GM19238 (cell line): ENCODE results near the gene FSTL4.
"Not testable (repeated sequence)": the region's sequence is repeated elsewhere in the genome, so short reads cannot be mapped to it uniquely, and the experiment has no call there.

Source experiments
- DNase-seq: peaks from one replicate; pipeline ENCODE4 v3.0.0; 2011; ENCODE audit warnings: low spot score; ENCODE audit not compliant: insufficient read length

Gene FSTL4

DNA sequence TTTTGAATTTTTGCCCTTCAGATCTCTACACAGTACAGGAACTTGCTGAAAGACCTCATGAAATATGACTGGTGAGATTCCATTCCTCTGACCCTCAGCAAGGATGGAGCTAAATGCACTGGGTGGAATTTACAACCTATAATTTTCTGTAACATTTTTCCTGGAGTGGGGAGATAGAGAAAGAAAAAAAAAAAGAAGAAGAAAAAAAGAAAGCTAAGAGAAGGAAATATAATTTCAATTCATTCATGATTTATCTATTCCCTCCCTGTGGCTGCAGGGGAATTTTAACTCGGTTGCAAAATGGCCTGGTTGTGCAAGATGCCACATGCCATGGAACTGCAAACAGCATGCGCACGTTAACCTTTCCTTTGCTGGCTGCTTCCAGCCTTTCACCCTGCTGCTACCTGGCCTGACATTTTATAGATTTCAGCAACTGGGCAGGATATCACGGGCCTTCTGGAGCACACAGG lies 155.4 kb downstream of the FSTL4 start:
- DNase-seq: no peak

DNA sequence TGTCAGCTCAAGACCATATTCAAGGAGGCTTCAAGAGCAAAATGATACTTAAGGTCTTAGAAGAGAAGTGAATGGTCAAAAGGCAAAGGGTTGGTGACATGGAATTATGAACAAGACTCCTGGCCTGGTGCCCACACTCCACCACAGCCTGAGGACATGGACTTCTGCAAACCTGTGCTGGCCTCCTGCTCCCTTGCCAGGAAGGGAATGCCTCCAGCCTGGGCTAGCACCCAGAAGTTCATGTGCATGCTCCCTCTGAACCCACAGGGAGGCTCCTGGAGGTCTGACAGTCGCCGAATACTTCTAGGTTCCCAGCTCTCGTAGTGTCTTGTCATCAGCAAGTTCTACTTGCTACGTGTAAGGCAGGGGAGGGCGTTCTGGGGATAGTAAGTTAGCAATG lies 156.7 kb downstream of the FSTL4 start:
- no peak for DNase-seq

- DNase-seq: no peak
Observed at GRCh38 chr5:133454442-133454841, 157.9 kb downstream of the FSTL4 start.

GRCh38 chr5:133453831-133454230 lies 158.5 kb downstream of the FSTL4 start:
- no peak for DNase-seq

DNA sequence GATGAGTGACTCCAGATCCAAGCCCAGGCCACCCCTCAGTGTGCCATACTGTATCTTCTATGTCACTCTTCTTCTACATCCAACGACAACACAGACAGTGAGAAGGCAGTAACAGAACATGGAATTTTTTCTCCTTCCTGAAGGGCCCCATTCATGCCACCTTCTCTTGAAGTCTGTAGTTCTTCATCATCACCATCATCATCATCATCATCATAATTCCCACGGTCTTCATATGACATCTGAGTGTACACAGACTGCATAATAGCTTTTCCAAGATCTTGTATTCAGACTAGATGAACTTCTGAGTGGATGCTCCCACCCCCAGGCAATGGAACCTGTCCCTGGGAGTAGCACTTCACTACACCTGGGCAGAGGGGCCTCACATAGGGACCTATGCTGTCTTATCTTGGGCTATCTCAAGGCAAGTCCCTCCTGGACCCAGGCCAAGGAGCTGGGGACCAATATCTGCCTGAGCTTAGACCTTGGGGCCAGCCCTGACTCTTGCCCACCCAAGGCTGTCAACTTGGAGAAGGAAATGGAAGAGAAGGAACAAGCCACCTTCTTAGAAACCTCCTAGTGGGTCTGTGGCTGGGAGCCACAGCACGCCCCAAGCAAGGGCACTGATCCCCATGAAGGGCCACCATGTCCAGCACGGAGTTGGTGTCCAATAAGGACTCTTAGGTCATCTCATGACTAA lies 159.1 kb downstream of the FSTL4 start:
- no peak for DNase-seq

- DNase-seq: no peak
Observed at GRCh38 chr5:133451926-133452325, 160.4 kb downstream of the FSTL4 start.

- no peak for DNase-seq
Observed at GRCh38 chr5:133450286-133450685, 162.1 kb downstream of the FSTL4 start.

DNA sequence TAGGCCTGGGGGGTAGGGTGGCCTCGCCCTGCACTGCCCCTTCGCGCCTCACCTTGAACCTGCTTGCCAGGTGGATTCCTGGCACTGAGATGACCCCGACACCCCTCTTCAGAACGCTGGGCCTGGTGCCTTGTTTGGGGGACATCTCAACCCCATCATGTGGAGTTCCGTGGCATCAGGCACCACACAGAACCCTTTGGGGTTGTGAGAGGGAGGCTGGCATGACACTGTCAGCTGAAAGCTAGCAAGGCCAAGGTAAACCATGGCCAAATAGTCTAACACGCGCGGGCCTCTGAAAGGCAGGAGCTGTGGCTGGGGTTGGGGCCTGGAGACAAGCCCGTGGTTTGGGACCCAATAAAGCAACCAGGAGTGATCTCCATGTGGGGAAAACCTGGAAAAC lies 163.2 kb downstream of the FSTL4 start:
- DNase-seq: no peak

- DNase-seq: no peak
Observed at GRCh38 chr5:133446440-133446839, 165.9 kb downstream of the FSTL4 start.

GRCh38 chr5:133445744-133446143 lies 166.6 kb downstream of the FSTL4 start:
- DNase-seq: no peak

- DNase-seq: not testable (repeated sequence)
Observed at GRCh38 chr5:133445204-133445603, 167.1 kb downstream of the FSTL4 start.

DNA sequence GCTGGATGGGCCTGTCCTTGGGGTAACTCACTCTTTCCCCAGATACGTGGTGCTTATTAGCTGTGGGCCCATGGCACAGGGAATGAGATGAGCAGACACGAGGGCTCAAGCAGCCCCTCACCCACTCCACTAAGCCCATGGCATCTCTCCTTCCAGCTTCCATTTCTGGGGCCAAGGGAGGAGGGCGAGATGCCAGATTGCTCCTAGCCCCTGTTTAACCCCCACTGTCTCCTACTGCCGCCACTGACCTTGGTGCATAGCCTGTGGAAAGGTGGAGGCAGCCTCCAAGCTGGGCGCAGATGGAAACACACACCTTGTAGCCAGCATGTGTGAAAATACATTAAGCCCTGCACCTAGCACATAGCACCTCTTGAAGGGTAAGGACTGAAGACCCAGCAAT lies 167.6 kb downstream of the FSTL4 start:
- no peak for DNase-seq

GRCh38 chr5:133441166-133441815 lies 171.1 kb downstream of the FSTL4 start:
- DNase-seq: no peak

- DNase-seq: no peak
Observed at GRCh38 chr5:133440467-133441115, 171.8 kb downstream of the FSTL4 start.

GRCh38 chr5:133439859-133440258 lies 172.5 kb downstream of the FSTL4 start:
- DNase-seq: no peak

DNA sequence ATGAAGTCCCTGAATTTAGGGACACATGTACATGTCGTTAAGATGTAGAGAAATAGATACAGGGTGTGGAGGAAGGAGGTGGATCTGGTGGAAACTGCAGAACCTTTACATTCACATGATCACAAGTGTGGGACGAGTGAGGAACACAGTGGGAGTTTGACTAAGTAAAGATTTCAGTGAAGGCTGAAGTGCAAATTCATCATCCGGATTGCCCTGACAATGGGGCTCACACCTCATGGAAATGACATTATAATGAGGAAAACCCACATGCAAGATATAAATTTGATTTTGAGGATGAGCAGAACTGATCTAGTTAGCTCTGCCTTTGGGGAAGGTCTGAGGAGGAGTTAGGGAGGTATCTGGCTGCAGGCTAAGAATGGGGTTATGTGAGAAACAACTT lies 173.9 kb downstream of the FSTL4 start:
- DNase-seq: no peak

GRCh38 chr5:133434336-133434735 lies 178.0 kb downstream of the FSTL4 start:
- no peak for DNase-seq

DNA sequence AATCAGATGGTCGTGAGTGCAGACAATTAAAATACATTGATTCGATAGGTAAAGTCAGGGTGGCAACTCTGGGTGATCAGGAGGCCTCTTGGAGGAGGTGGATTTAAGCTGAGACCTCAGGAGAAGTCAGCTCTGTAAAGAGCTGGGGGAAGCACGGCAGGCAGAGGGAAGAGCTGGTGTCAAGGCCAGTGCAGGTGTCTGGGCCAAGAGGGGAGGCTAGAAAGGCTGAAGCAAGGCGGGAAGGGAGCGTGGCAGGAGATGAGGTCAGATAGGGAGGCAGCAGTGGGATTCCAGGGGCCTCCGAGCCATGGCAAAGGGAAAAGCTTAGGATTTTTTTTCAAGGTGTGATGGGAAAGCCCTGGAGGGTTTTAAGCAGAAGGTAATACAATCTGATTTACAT lies 178.7 kb downstream of the FSTL4 start:
- DNase-seq: no peak

DNA sequence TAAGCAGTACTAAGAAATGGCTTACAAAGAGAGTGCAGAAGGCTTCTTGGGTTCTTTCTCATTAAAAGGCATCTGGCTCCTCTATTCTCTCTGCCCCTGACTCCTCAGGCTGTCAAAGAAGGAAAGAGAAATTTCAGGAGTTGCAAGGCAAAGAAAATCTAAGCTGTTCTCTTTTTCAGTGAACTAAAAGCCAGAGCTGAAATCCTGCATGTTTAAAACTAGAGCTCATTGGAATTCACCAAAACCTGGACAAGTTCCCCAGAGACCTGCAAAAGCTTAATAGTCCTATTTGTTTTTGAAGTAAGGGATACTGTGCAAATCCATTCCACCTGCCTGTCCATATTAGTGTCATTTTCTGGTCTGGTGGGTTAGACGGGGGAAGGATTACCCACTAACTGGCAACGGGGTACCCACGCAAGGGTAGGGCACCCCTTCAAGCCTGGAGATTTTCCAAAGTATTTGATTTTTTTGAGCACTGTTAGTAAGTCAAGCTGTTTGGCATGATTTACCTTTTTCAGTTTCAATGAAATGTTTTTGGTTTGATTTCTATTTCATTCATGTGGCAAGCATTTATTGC lies 179.3 kb downstream of the FSTL4 start:
- no peak for DNase-seq

- no peak for DNase-seq
Observed at GRCh38 chr5:133431326-133431865, 180.9 kb downstream of the FSTL4 start.

DNA sequence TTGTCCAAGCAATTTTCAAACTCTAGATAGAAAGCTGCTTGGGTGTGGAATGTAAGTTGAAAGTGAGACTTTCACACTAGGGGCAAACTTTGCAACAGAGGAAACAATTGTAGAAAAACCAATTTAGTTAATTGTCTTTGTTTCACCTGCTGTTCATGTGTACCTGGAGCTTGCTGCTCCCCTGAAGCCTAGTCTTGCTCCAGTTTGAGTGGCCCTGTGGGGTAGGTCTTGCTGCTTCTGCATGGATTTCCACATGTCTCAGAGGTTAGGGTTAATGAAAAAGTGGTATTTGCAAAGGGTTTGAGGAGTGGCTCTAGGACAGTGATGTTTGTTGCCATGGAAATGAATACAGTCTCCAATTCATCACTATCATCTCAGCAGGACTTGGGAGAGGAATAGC lies 182.2 kb downstream of the FSTL4 start:
- DNase-seq: no peak

DNA sequence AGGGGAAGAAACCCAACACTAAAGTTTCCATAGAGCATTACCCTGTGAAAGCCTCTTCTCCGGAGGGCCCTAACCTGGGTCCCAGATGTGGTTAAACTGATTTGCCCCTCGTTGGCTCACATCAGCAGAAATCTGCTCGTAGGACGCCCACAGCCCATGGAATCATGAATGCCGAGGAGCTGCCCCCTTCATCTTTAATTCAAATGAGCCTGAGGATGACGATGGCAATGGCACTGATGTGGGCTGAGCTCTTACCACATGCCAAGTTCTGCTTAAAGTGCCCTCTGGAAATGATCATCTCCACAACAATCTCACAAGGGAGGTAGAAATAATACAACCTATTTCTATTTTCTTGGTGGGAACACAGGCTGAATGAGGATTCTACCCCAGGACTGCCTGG lies 183.3 kb downstream of the FSTL4 start:
- no peak for DNase-seq
